ENCODE measurements around the gene PEX16.

DNA sequence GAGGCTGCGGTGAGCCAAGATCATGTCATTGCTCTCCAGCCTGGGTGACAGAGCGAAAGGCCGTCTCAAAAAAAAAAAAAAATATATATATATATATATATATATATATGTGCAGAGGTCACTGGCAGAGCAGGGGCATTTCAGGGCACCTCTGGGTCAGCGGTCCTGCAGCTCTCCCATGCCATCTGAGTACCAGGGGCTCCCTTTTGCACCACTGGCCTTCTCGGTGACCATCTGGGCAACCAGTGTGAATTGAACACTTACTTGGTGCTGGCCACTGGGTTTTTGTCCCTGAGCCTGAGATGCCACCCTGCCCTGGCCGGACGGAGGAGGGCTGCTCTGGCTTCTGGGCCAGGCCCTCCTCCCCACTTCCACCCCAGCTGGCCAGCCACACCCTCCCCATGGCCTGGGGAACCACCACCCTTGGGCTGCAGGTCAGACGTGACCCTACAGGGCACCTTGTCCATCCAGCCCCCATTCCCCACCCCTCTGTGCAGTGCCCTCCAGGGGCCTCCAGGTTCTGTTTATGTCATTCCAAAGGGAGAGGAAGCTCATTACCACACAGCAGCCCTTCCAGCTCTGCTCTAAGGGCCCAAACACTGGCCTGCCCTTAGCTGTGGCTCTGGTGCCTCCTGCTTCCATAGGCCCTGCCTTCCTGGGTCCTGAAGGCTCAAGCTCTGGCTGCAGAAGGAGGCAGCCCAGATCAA lies 22.0 kb downstream of the PEX16 start:
- TF ChIP-seq, protein P1, sequence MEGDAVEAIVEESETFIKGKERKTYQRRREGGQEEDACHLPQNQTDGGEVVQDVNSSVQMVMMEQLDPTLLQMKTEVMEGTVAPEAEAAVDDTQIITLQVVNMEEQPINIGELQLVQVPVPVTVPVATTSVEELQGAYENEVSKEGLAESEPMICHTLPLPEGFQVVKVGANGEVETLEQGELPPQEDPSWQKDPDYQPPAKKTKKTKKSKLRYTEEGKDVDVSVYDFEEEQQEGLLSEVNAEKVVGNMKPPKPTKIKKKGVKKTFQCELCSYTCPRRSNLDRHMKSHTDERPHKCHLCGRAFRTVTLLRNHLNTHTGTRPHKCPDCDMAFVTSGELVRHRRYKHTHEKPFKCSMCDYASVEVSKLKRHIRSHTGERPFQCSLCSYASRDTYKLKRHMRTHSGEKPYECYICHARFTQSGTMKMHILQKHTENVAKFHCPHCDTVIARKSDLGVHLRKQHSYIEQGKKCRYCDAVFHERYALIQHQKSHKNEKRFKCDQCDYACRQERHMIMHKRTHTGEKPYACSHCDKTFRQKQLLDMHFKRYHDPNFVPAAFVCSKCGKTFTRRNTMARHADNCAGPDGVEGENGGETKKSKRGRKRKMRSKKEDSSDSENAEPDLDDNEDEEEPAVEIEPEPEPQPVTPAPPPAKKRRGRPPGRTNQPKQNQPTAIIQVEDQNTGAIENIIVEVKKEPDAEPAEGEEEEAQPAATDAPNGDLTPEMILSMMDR (IDR thresholded peaks at IDR 0.05), result no peak
- no peak for TF ChIP-seq POLR2A (IDR thresholded peaks at IDR 0.05)
- no peak for TF ChIP-seq POLR2AphosphoS5 (IDR thresholded peaks at IDR 0.05; ENCODE audit: insufficient read depth in 1 of 2, low read depth in 1 of 2)

All from vagina (tissue), 2 donors.